ENCODE data around the gene DNAH12. TPM values are rescaled to one million over a fixed set of nuclear protein-coding genes. Genes with fewer than 3 reads are reported as not detected.

The DNAH12 gene
- polyA plus RNA-seq (ENCODE audit: insufficient read length in 4 of 4), result 1 to 10 TPM in 2 of 4 donors, under 1 TPM in 2; 0.70 to 2.0 (median 0.98) TPM

GRCh38 chr3:57544181-57545125, at the start of gene DNAH12:
DNAH12 (minus strand) TSS chr3:57544344; CDS start chr3:57542870, 1,474 bp downstream.
- DNase-seq (ENCODE audit: low read depth in 4 of 4, low spot score in 3 of 4), result peak; percentile 66 to 88 (median 70)

DNA sequence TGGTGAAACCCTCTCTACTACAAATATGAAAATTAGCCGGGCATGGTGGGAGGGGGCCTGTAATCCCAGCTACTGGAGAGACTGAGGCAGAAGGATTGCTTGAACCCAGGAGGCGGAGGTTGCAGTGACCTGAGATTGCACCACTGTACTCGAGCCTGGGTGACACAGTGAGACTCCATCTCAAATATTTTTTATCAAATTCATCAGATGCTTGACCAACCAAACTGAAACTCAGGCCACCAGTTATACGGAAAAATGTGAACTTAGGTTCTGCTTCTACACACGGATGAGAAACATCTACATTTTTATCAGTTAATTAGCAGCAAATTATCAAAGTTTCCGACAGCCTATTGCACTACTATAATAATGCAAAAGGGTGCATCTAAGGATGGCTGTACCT, 48.2 kb upstream of the DNAH12 start:
- DNase-seq (ENCODE audit: low read depth in 4 of 4, low spot score in 3 of 4), result no peak

DNA sequence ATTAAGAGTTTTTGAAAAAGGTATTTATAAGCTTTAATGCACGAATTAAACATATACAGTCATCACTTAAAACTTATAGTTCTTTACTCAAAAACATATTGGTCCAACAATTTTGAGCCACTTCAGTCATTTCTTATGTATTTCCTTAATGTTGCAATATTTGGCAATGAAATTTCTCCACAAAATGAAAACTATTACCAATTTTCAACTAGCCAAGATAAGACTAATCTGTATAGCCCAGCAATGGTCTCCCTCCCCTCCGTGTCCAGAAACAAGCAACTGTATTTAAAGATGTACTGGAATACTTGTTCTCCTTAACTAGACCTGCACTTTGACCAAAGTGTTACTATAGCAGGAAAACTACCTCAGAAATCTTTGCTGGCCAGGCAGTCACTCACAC, 43.8 kb upstream of the DNAH12 start:
- no peak for DNase-seq (ENCODE audit: low read depth in 4 of 4, low spot score in 3 of 4)

GRCh38 chr3:57586778-57587177, 42.6 kb upstream of the DNAH12 start:
- no peak for DNase-seq (ENCODE audit: low read depth in 4 of 4, low spot score in 3 of 4)

GRCh38 chr3:57583544-57583943, 39.4 kb upstream of the DNAH12 start:
- no peak for DNase-seq (ENCODE audit: low read depth in 4 of 4, low spot score in 3 of 4)

GRCh38 chr3:57582474-57583168, 38.5 kb upstream of the DNAH12 start:
- no peak for DNase-seq (ENCODE audit: low read depth in 4 of 4, low spot score in 3 of 4)

- DNase-seq (ENCODE audit: low read depth in 4 of 4, low spot score in 3 of 4), result no peak
Observed at GRCh38 chr3:57577801-57578200, 33.7 kb upstream of the DNAH12 start.

GRCh38 chr3:57575966-57576626, 32.0 kb upstream of the DNAH12 start:
- no peak for DNase-seq (ENCODE audit: low read depth in 4 of 4, low spot score in 3 of 4)

DNA sequence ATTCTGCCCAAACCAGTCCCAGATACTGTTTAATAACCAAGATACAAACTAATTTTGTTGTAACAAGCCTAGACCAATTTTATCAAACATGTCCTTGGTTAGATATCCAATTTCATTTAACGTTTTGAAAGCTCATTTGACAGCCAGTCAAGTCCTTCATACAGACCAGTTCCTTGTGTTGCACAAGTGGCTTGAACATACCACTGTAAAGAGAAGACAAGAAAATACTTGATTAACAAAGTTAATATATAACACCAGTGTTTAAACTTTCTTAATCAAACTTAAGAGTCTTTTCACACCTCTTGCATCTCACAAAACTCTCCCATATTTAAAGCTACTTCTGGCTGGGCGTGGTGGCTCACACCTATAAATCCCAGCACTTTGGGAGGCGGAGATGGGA, 28.0 kb upstream of the DNAH12 start:
- no peak for DNase-seq (ENCODE audit: low read depth in 4 of 4, low spot score in 3 of 4)

DNA sequence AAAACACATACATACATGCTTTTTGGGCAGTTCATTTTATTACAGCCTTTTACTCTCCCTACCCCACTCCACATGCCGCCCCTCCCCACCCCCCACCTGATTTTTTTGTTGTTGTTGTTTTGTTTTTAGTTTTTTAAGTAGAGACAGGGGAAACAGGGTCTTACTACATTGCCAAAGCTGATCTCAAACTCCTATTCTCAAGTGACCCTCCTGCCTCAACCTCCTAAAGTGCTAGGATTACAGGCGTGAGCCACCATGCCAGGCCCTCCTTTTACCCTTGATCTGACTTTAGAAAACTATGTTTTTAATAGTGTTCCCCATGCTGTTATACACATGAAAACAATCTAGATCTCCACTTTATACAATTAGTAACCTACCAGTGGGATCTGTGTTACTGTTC, 26.7 kb upstream of the DNAH12 start:
- DNase-seq (ENCODE audit: low read depth in 4 of 4, low spot score in 3 of 4), result no peak

DNA sequence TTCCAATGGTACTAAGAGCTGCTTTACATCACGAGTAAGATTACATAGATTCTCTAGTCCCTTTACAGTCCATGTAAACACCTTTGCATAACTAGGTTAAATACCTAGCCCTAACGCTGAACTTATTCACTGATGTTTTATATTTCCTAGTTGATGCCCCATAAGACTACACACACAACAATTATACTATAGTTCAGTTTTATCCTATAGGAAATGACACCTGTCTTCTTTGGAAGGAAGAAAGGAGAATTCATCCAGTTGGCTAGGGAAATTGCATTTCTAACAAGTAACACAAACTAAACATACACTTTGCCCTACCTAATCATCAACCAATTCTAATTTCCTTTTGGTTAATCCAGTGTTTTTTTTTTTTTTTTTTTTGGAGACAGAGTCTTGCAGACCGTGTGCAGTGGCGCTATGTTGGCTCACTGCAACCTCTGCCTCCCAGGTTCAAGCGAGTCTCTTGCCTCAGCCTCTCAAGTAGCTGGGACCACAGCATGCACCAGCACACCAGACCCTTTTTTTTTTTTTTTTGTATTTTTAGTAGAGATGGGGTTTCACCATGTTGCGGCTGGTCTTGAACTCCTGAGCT, 25.8 kb upstream of the DNAH12 start:
- no peak for DNase-seq (ENCODE audit: low read depth in 4 of 4, low spot score in 3 of 4)

DNA sequence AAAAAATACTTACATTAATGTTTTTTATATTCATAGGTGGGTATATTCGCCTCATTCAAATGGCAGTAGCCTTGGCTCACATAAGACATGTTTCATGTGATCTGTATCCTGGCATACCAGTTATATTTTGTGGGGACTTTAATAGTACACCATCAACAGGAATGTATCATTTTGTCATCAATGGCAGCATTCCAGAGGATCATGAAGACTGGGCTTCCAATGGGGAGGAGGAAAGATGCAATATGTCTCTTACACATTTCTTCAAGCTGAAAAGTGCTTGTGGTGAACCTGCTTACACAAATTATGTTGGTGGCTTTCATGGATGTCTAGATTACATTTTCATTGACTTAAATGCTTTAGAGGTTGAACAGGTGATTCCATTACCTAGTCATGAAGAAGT, 15.4 kb upstream of the DNAH12 start:
- no peak for DNase-seq (ENCODE audit: low read depth in 4 of 4, low spot score in 3 of 4)

DNA sequence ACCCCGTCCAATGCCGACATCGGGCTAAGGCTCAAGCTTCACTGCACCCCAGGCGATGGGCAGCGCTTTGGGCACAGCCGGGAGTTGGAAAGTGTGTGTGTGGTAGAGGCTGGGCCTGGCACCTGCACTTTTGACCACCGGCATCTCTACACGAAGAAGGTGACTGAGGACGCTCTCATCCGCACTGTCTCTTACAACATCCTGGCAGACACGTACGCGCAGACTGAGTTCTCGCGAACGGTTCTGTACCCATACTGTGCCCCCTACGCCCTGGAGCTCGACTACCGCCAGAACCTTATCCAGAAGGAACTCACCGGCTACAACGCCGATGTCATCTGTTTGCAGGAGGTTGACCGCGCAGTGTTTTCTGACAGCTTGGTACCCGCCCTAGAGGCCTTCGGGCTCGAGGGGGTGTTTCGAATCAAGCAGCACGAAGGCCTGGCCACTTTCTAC, 13.0 kb upstream of the DNAH12 start:
- DNase-seq (ENCODE audit: low read depth in 4 of 4, low spot score in 3 of 4), result no peak

- no peak for DNase-seq (ENCODE audit: low read depth in 4 of 4, low spot score in 3 of 4)
Observed at GRCh38 chr3:57556459-57557084, 12.4 kb upstream of the DNAH12 start.

DNA sequence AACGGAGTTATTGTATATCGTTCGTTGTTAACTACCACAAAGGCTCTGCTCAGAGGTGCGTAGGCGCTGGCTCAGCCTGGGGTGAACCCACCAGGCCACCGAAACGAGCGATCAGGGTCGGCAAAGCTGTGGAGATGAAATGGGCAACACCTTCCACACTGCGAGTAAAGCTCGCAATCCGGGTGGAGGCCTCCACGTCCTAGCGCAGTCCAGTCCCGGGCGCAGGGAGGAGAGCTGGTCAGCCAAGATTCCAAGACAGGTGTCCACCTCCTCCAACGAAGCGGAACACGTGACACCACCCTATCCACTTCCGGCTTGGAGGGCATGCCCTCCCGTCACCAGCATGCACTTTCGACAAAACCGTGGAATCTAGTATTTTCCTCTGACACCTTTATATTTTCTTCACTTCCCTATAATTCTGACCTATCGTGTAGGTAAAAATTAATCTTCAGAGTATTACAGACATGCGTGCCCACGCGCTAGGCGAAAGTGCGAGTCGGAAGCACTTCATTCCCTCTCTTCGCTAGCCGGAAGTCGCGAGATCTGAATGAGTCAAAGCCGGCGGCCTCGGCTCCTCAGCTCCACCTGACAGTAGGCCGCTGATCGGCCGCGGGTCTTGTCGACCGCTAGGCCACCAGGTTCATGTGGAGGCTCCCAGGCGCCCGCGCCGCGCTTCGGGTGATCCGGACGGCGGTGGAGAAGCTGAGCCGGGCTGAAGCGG, 11.8 kb upstream of the DNAH12 start, which contains the start of gene PDE12:
PDE12 (plus strand) TSS at position 537 of the 721 bp plus-strand sequence; CDS start at position 643, 106 bp downstream.
- peak; percentile 82 to 91 (median 84) for DNase-seq (ENCODE audit: low read depth in 4 of 4, low spot score in 3 of 4)

DNA sequence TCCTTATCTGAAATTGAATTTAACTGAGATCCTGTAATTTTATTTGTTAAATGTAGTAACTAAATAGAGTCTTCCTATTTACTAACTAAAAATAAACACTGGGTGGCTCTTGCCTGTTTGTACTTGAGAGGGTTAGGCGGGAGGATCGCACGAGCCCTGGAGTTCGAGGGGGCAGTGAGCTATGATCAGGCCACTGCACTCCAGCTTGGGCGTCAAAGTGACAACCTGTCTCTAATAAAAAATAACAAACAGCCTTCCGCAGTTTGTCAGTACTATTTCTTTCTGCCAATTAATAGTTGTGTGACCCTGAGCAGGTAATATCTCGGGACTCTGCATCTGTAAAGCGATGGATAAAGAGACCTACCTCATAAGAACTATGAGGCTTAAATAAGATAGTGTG, 11.2 kb upstream of the DNAH12 start:
- DNase-seq (ENCODE audit: low read depth in 4 of 4, low spot score in 3 of 4), result no peak

DNA sequence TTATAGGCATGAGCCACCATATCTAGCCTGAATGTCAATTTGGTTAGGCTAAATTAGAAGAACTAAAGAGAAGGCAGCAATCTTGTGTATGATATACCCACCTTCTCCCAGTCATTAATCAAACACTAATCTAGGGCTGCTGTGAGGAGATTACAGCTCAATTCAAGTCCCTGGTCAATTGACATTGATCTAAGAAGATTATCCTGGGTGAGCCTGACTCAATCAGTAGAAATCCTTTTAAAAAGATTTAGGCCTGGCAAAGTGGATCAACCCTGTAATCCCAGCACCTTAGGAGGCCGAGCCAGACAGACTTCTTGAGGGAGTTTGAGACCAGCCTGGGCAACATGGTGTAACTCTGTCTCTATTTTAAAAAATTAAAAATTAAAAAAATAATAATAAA, 2.5 kb upstream of the DNAH12 start:
- DNase-seq (ENCODE audit: low read depth in 4 of 4, low spot score in 3 of 4), result no peak

DNA sequence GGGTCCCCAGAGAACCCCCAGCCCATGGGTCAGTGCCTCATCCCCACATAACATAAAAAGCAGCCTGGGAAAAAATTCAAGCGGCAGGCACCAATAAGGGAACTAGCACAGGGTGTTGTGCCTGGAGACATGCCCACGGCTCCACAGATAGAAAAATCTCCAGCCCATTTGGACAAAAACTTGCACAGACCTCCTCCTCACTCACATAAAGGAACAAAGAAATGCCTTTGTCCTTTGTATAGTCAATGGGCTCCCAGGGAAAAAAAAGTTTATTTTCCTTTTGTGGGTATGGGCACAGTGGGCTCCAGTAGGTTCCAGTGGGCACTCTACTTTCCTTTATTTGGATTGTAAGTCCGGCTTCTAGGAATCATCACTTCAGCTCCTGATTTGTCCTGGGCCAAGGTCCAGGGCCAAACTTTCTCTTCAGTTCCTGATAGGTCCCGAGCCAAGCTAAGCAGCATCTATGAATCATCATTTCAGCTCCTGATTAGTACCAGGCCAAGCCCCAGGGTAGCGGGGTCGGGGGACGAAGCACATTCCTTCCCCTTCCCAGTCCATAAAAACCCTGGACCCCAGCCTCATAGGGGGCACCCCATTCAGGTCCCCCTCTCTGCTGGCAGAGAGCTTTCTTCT, 1.6 kb upstream of the DNAH12 start:
- no peak for DNase-seq (ENCODE audit: low read depth in 4 of 4, low spot score in 3 of 4)

DNA sequence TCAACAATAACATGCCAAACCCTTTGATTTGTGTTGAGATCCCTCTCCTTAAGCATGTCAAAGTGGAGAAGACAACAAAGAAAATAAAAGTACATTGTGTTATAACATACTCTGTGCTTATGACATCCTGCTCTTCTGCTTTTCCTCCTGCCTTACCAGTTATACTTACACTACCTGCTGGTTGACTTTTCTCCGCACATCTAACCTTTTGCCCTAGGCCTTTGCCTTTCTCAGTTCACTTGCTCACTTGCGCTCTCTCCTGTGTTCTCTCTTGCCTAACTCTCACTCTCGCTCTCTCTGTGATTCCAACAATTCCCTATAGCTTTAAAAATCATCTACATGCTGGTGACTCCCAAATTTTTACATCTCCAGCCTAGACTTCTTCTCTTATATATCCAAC, 5.7 kb downstream of the DNAH12 start:
- DNase-seq (ENCODE audit: low read depth in 4 of 4, low spot score in 3 of 4), result no peak

Measured in left renal pelvis (tissue), 4 donors.